Measurements from ENCODE around the gene CTNNB1.

GRCh38 chr3:41202834-41203345, 3.6 kb downstream of the CTNNB1 start:
- TF ChIP-seq TAF1 (IDR thresholded peaks at IDR 0.05; ENCODE audit: borderline replicate concordance, insufficient read depth, low read length) (no peak), POLR2AphosphoS5 (IDR thresholded peaks at IDR 0.05; ENCODE audit: low read depth, low read length) (no peak), SIN3A (IDR thresholded peaks at IDR 0.05; ENCODE audit: borderline replicate concordance, insufficient read depth, low read length) (no peak)

Data from PFSK-1 (cell line).